ENCODE data around the gene CTAG1B.
"Not testable (repeated sequence)": the region's sequence is repeated elsewhere in the genome, so short reads cannot be mapped to it uniquely, and the experiment has no call there.

DNA sequence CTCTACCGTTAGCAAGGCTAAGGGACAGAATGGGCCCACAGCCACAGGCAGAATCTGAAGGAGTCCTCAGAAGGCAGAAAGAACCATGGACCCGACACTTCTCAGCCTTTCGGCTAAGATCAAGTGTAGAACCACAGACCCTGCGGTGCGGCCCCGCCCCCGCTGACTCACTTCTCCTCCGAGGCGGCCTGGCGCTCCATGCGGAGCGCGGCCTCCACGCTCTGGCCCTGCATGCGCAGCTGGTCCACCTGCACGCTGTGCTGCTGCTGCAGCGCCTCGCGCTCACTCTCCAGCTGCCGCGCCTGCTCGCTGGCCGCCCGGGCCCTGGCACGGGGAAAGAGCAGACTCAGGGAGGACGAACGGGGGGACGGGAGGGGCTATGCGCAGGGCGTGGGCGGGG lies 24.6 kb upstream of the CTAG1B start:
- TF ChIP-seq, protein P1, sequence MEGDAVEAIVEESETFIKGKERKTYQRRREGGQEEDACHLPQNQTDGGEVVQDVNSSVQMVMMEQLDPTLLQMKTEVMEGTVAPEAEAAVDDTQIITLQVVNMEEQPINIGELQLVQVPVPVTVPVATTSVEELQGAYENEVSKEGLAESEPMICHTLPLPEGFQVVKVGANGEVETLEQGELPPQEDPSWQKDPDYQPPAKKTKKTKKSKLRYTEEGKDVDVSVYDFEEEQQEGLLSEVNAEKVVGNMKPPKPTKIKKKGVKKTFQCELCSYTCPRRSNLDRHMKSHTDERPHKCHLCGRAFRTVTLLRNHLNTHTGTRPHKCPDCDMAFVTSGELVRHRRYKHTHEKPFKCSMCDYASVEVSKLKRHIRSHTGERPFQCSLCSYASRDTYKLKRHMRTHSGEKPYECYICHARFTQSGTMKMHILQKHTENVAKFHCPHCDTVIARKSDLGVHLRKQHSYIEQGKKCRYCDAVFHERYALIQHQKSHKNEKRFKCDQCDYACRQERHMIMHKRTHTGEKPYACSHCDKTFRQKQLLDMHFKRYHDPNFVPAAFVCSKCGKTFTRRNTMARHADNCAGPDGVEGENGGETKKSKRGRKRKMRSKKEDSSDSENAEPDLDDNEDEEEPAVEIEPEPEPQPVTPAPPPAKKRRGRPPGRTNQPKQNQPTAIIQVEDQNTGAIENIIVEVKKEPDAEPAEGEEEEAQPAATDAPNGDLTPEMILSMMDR (conservative IDR thresholded peaks at IDR 0.05 in 1 of 2, IDR thresholded peaks at IDR 0.05 in 1 of 2; ENCODE audit: extremely low read depth in 1 of 2, insufficient read depth in 1 of 2, low read depth in 1 of 2, low read length in 2 of 2), result not testable (repeated sequence)
- TF ChIP-seq EZH2 (IDR thresholded peaks at IDR 0.05; ENCODE audit: borderline replicate concordance, low read length), result not testable (repeated sequence)

Data from mammary epithelial cell (primary cell).